Stimulated activated CD8-positive, alpha-beta memory T cell treated with anti-CD3 and anti-CD28 coated beads, Interleukin-4, amount 100 ng/mL, for 24 hours (primary cell): ENCODE data around the gene CKB.

Experiments used
- DNase-seq: peaks from one replicate; pipeline ENCODE4 v3.0.0-alpha.2; 2020; ENCODE audit warnings: low read depth

The CKB gene

DNA sequence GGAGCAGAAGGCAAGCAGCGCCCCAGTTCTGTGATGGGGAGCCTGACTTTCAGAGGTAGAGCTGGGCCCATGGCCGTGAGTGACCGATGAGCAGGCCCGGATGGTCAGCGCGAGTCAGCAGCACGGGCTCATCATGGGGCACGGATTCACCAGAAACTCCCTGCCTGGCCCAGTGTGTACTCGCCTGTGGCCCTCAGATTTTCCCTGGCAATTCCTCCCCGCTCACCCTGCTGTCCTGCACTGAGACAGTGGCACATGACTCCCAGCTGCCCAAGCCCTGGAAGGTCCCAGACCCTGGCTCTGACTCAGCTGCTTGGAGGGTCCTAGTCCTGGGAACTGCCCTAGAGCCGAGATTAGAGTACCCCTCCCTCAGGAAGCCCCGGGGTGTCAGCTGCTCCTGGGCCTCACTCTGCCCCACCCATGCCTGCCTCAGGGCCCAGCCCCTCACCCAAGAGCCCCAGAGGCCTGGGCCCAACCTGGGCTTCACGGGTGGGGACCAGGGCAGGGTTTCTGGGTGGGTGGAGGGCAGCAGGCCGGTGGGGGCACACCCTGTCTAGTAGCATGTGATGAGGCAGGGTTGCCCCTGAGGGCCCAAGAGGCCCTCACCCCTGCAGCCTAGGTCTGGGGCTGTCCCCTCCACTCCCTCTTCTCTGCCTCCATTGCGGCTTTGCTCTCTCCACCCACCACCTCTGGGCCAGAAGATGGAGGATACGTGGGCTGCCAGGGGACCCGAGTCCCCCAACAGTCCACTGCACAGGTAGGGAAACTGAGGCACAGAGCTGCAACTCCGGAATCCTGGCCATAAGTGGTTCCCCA, 14.8 kb upstream of the CKB start:
- DNase-seq = no peak

DNA sequence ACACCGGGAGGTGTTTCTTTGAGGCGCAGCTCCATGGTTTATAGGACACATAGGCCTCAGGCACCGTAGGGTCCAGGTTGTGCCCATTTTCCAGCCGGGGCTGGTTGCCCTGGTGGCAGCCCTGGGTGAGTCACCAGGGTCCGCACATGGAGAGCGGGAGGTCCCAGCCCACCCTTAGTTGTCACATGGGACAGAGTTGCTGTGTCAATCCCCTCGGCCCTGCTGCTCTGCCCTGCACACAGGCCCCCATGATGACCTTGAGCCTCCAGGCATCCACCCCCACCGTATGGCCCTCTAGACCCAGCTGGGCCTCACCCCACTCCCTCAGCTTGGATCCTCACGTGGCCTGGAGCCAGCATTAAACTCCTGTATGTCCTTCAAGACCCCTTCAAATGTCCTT, 14.1 kb upstream of the CKB start:
- DNase-seq = no peak

DNA sequence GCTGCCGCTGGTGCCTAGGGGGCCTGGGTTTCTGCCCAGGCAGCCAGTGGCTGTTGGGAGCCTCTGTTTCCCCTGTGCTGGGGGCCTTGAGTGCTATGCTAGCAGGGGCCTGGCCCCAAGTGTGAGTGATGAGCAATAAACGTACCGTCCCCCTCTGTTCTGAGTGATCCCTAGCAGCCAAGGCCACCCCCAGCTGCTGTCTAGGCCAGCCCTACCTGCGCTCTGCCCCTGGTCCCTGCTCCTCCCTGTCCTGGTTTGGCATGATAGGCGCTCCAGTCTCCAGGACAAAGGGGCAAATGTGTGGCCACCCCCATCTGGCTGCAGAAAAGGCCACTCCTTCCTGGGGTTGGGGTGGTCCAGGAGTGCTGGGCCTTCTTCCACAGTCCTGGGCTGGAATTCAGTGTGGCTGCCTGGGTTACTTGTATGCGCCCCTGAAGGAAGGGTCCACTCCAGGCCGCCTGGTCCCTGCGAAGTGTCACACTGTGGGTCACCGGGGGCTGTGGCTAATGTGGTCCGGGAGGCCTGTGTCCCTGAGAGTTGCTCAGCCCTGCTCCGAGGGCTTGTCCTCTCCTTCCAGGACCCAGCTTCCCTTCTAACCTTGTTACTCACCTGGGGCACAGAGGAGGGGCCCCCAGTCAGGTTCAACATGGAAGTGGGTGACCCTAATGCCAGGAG, 13.4 kb upstream of the CKB start:
- DNase-seq = no peak

GRCh38 chr14:103535081-103535890, 12.7 kb upstream of the CKB start:
- DNase-seq = no peak

GRCh38 chr14:103534576-103535061, 12.0 kb upstream of the CKB start:
- no peak for DNase-seq

GRCh38 chr14:103533999-103534575, 11.5 kb upstream of the CKB start:
- DNase-seq = no peak

GRCh38 chr14:103533137-103533998, 10.7 kb upstream of the CKB start:
- no peak for DNase-seq

DNA sequence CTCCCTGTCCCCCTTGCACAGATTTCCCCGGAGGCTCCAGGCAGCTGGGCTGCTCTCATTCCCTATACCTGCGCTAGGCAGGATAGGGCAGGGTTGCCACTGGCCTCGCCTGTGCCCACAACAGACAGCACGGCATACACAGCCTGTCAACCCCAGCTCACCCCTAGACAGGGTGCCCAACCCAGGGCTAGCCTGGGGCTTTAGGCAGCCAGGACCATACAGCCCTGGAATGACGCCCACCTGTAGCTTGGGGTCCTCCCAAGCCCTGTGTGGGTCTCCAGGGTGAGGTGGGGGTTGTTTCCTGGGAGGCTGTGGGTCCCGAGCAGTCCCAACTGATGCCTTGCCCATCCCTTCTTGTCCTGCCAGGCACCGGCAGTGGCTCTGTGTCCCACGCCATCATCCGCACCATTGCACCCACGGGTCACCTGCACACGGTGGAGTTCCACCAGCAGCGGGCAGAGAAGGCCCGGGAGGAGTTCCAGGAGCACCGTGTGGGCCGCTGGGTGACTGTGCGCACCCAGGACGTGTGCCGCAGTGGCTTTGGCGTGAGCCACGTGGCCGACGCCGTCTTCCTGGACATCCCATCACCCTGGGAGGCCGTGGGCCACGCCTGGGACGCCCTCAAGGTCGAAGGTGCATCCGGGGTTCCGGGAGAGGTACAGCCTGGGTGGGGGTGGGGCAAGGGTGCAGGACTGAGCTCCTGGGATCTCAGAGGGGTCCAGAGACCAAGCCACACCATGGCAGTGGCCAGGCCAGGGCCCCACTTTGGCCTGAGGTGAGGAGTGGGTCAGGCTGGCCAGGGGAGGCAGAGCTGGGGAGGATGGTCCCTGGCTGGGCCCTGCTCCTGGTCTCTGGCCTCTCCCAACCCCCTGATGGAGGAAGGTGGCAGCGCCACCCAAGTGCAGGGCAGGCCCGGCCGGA, 9.8 kb upstream of the CKB start:
- DNase-seq = no peak

DNA sequence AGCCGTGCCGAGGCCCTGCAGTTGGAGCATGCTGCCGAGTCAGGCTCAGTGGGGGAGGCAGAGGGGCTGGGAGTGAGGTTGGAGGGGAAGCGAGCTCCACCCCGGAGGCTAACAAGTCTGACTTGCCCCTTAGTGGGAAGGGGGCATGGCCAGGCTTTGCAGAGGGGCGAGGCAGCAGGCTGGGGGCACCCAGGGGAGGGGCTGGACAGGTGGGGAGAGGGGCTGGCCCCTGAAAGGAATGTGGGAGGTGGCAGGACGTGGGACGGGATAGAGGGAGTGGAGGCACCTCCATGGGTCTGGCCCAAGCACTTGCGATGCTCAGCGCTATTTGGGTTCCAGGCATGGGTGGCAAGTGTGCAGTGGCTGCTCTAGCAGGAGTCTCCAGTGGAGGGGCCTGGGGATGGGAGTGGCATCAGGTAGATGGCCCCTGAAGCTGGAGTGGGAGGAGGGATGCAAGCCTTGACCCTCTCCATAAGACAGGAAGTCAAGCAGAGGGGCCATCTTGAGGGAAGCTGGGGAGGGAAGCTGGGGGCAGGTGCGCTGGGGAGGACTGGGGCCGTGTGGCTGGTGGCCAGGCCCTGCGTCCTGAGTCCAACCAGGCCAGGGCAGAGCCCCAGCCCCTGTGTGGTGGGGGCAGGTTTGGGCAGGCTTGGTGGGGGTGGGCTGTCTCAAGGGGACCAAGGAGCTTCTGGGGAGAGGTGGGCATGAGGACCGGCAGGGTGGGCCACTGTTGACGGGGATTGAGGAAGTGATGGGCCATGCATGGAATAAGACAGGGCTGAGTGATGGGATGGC, 9.0 kb upstream of the CKB start:
- no peak for DNase-seq

GRCh38 chr14:103530831-103531230, 8.2 kb upstream of the CKB start:
- DNase-seq = no peak

GRCh38 chr14:103530390-103530789, 7.8 kb upstream of the CKB start:
- no peak for DNase-seq

GRCh38 chr14:103529383-103530365, 7.0 kb upstream of the CKB start:
- no peak for DNase-seq

- peak; percentile 66 for DNase-seq
These were observed 6.2 kb upstream of the CKB start, which contains the start of gene TRMT61A for GRCh38 chr14:103528587-103529382. Gene TRMT61A (plus strand): TSS chr14:103529196. CDS start chr14:103529979, 783 bp downstream.

- no peak for DNase-seq
These were observed 5.5 kb upstream of the CKB start for GRCh38 chr14:103528146-103528586.

DNA sequence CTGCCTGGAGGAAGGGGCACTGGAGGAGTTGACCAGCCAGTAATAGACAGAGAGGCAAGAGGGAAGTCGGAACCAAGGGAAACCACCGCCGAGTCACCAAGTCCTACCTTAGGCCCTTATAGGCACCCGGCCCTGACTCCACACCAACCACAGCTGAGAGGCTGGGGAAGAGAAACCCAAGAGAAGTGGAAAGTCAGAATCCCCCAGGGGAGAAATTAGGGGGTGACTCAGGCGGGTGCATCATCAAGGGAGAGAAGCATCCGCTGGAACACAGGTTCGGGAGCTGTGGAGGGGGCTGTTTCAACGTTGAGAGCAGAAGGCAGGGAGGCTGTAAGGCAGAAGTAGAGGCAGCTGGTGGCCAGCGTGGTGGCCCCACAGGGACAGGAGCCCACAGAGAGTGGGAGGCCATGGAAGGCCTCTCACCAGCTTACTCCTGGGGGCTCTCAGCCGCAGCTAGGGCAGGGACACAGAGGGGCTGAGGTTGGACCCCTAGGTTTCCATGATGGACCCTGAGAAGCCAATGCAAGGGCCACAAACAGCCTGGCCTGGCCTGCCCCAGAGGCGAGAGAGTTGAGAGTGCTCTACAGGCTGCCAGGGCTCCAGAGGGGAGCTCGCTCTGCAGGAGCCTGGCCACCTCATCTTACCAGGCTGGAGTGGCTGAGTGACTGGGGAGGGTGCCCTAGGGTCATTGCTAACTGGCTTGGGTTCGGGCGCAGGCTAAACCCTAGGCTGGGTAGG, 4.9 kb upstream of the CKB start:
- no peak for DNase-seq

DNA sequence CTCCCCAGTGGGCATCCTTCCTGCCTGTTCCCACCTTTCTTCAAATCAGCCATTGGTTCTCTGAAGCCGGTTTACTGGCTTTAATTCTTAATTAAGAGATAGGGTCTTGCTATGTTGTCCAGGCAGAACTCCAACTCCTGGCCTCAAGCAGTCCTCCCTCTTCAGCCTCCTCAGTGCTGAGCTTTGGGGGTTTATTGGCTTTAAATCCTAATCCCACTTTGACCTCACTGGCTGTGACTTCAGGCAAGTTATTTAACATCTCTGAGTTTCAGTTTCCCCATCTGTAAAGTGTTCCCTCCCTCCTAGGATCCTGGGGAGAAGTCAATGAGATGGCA, 4.3 kb upstream of the CKB start:
- DNase-seq = no peak
